Measurements from ENCODE around the gene AHCYL2. TPM values are rescaled to one million over a fixed set of nuclear protein-coding genes. Genes with fewer than 3 reads are reported as not detected.

AHCYL2 gene
- polyA plus RNA-seq, 1 experiment, result 7.8 TPM

- CTCF ChIA-PET, result interaction anchor here (0.7 to 10.1 kb wide), 10 partner anchors 8 to 616 kb away, joined by 3 to 186 read pairs (median 8); no protein-coding TSS in a partner anchor
- POLR2A ChIA-PET, result no interaction called here
- no peak for DNase-seq (ENCODE audit: low read depth)
- H3K36me3 ChIP-seq (ENCODE audit: control insufficient read depth, insufficient read depth, low read length), result peaks cover 10% of the 10 kb centered on the region
- H3K27me3 ChIP-seq (ENCODE audit: control insufficient read depth, insufficient read depth, low read length), result no peaks in the 10 kb centered on the region
- H3K4me3 ChIP-seq (ENCODE audit: low read depth, low read length), result no peak overlapping the region
- TF ChIP-seq CTCF (IDR thresholded peaks at IDR 0.05; ENCODE audit: insufficient read depth, low read depth, low read length), result no peak
These were observed 15.5 kb upstream of the AHCYL2 start for GRCh38 chr7:129209067-129209926.

- POLR2A ChIA-PET, result no interaction called here
- H3K36me3 ChIP-seq (ENCODE audit: control insufficient read depth, insufficient read depth, low read length), result peaks cover 8% of the 10 kb centered on the region
- CTCF ChIA-PET, result interaction anchor here (0.5 to 10.1 kb wide), 22 partner anchors 8 to 823 kb away, joined by 3 to 186 read pairs (median 5); partner anchors contain the start of gene SMO
These were observed 14.4 kb upstream of the AHCYL2 start for GRCh38 chr7:129210256-129210988.

GRCh38 chr7:129210989-129211312 is 13.9 kb upstream of the AHCYL2 start:
- ChIA-PET POLR2A (no interaction called here), CTCF (interaction anchor here (0.5 to 10.1 kb wide), 22 partner anchors 7 to 823 kb away, joined by 3 to 186 read pairs (median 4); partner anchors contain the start of gene SMO)
- no peak overlapping the region for H3K4me3 ChIP-seq (ENCODE audit: low read depth, low read length)
- no peak for DNase-seq (ENCODE audit: low read depth)
- peaks cover 8% of the 10 kb centered on the region for H3K36me3 ChIP-seq (ENCODE audit: control insufficient read depth, insufficient read depth, low read length)
- H3K27me3 ChIP-seq (ENCODE audit: control insufficient read depth, insufficient read depth, low read length), result no peaks in the 10 kb centered on the region
- no peak for TF ChIP-seq CTCF (IDR thresholded peaks at IDR 0.05; ENCODE audit: insufficient read depth, low read depth, low read length)

More at GRCh38 chr7:129210256-129210988, 14.4 kb upstream of the AHCYL2 start:
- peak; percentile 87 for TF ChIP-seq CTCF (IDR thresholded peaks at IDR 0.05; ENCODE audit: insufficient read depth, low read depth, low read length)
- no peak overlapping the region for H3K4me3 ChIP-seq (ENCODE audit: low read depth, low read length)
- no peak for DNase-seq (ENCODE audit: low read depth)
- no peaks in the 10 kb centered on the region for H3K27me3 ChIP-seq (ENCODE audit: control insufficient read depth, insufficient read depth, low read length)

GRCh38 chr7:129212126-129212525 is 12.7 kb upstream of the AHCYL2 start:
- no peaks in the 10 kb centered on the region for H3K27me3 ChIP-seq (ENCODE audit: control insufficient read depth, insufficient read depth, low read length)
- no peak overlapping the region for H3K4me3 ChIP-seq (ENCODE audit: low read depth, low read length)
- TF ChIP-seq CTCF (IDR thresholded peaks at IDR 0.05; ENCODE audit: insufficient read depth, low read depth, low read length), result no peak
- peaks cover 8% of the 10 kb centered on the region for H3K36me3 ChIP-seq (ENCODE audit: control insufficient read depth, insufficient read depth, low read length)
- ChIA-PET POLR2A (no interaction called here), CTCF (interaction anchor here (0.8 to 10.1 kb wide), 5 partner anchors 9 to 86 kb away, joined by 4 to 186 read pairs (median 4); no protein-coding TSS in a partner anchor)
- DNase-seq (ENCODE audit: low read depth), result no peak

- no peak for TF ChIP-seq CTCF (IDR thresholded peaks at IDR 0.05; ENCODE audit: insufficient read depth, low read depth, low read length)
- Histone ChIP-seq H3K36me3 (ENCODE audit: control insufficient read depth, insufficient read depth, low read length) (peaks cover 8% of the 10 kb centered on the region), H3K4me3 (ENCODE audit: low read depth, low read length) (no peak overlapping the region), H3K27me3 (ENCODE audit: control insufficient read depth, insufficient read depth, low read length) (no peaks in the 10 kb centered on the region)
- CTCF ChIA-PET, result interaction anchor here (0.6 to 10.1 kb wide), 5 partner anchors 9 to 744 kb away, joined by 3 to 186 read pairs (median 4); no protein-coding TSS in a partner anchor
- DNase-seq (ENCODE audit: low read depth), result no peak
- POLR2A ChIA-PET, result no interaction called here
These were observed 12.2 kb upstream of the AHCYL2 start for GRCh38 chr7:129212596-129212995.
